GM21576 (cell line): ENCODE measurements around the gene FKBP15.

Experiments used
- ATAC-seq: cut with Tn5 transposase; IDR thresholded peaks from one replicate; pipeline ENCODE4 v1.9.1; 2021; ENCODE audit warnings: mild to moderate bottlenecking, moderate library complexity; ENCODE audit not compliant: unreplicated experiment

Gene FKBP15

DNA sequence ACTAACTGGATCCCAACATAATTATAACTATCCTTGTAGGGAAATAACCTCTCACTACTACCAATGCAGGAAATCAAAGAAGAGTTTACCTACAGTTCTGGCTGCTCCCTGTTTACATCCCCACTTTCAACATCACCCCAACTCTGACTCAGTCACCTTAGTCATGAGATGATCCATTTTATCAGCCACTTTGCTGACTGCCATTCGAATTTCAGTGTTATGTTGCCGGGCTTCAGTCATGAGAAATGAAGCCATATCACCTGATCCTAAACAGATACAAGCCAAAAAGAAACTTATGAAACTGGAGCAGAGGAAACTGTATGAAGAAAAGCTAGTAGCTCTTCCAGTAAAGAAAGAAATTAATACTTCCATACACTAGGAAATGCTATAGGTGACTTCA is 36.5 kb downstream of the FKBP15 start:
- ATAC-seq: no peak

DNA sequence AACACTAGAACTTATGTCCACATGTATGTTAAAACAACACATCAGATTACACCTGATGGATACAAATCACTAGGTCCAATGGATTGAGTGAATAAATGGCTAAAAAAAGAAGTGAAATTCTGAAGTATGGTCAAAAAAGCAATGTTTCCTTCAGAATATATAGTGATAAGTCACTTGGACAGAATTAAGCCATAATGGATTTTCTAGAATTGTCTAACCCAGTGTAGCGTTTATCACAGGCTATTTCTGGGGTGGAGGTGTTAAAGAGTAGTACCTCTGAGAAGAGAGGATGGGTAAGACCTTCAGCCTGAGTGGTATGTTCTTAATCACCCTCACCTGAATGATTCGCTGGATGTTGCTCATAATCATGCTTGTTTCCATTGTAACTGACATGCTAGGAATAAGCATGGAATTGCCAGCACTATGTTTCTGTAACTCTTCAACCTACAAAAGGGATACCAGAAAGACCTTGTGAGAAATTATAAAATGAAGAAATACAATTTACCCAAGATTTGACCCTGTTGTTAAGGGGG is 37.1 kb downstream of the FKBP15 start:
- no peak for ATAC-seq

DNA sequence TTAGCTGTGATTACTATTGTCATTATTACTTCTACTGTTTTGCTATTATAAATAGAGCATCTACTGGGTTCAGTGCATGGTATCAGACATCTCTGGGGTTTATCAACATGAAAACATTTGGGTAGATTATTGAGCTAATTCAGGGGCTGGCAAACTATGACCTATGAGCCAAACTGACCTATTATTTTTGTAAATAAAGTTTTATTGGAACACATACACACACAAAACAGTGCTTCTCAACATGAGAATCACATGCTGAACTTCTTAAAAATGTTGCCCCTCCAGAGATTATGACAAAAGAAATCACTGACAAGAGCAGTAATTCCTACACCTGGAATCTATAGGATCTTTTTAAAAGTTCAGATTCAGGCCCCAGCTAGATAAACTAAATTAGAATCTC is 39.9 kb downstream of the FKBP15 start:
- no peak for ATAC-seq

DNA sequence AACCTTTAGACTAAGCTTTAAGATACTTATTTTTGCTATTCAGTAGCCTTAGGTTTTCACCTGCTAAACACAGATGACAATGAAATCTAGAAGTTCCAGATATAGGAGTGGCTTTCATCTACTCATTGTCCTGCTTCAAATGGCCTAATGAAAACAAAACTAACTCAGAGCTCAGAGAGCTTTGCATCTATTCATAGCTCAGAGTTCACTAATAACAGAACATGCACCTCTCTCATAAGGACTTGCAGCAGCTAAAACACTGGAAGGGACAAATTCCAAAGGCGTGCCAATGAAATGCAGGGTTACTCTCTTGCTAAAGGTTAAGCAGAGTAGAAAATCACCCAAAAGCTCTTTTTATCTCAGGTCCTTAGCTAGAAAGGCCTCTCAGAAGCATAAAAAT is 41.2 kb downstream of the FKBP15 start:
- ATAC-seq: no peak

DNA sequence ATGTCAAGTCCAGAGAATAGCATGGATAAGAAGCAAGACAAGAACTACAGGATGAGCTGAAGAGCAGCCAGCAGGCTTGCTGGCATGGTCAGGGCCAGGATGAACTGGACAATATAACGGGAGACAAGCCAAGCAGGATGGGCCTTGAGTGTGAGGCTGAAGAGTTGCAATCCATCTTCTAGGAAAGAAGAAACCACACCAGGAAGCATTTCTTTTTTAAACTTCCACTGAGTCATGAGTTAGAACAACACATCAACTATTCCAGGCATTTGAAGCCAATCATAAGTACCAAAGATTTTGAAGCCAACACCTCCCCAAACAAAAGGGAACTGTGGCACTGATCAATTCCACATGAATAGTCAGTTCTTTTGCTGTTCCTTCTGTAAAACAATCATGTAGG is 43.0 kb downstream of the FKBP15 start:
- no peak for ATAC-seq

DNA sequence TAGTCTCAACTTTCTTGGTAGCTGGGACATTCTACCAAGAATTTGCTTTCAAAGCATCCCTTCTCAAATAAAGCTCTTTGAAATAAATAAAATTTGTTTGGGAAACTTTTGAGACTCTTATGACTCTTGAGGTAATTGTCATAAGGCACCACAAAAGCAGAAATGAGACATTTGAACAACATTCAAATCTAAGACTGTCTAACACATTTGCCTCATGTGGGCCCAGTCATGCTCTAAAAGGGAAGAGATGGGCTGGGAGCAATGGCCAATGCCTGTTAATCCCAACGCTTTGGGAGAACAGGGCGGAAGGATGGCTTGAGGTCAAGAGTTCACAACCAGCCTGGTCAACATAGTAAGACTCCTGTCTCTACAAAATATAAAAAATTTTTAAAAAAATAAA is 43.8 kb downstream of the FKBP15 start:
- no peak for ATAC-seq

DNA sequence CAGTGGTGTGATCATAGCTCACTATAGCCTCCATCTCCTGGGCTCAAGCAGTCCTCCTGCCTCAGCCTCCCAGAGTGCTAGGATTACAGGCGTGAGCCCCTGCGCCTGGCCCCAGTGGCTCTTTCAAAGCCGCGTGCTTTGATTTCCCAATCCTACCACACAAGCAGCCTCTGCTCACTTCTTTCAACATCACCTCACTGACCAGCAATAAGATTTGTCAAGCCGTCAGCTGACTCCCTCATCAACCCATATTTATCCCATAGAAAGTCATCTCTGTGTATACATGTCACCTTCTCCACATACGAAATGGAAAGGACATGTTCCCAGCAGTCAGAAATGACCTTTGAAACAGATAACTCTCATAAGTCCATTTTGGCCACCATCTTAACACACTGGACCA is 44.3 kb downstream of the FKBP15 start:
- ATAC-seq: no peak

DNA sequence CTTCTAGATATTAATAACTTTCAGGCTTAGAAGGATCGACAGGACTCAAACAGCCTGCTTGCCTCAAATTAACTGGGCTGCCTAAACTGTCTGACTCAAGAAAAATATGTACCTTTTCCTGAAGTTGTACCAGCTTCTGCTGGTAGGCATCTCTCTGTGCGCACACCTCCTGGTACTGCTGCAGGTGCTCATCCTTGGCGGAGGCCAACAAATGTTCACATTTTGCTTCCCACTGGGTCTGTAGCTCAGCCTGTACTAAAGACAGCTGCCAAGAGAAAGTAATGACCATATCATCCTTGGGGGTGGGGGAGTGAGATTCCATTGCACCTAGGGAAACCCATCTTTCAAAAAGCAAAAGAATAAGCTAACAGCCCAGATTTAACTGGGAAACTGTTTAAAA is 47.7 kb downstream of the FKBP15 start:
- ATAC-seq: no peak

DNA sequence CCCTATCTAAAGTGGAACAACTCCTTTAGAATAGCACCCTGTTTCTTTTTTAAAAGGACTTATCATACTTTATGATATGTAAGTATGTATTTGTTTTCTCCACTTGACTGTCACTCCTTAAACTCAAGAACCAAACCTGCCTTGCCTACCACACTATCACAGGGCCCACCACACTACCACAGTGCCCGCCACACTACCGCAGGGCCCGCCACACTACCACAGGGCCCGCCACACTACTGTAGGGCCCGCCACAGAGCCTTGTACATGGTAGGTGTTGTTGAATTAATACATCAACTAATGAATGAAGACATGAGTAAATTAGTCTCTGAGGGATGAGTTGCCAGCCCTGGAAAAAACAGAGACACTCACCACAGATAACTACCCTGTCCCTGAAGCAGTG is 52.3 kb downstream of the FKBP15 start:
- no peak for ATAC-seq

DNA sequence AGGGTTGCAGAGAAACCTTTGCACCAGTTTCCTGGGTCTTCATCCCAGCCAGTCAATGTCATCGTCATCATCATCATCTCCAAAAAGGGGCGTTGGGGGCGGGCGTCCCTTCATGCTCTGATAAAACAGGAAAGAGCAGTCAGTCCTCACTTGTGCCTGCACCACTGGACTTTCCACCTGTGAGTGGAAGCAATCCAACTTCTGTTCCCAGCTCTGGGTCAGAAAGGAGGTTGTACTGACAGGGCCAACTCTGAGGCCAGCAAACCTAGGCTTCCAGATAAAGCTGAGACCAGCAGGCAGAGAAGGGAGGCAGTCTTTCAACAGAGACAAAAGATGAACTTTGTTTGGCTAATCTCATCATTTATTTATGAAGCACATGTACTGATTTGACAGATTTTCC is 55.0 kb downstream of the FKBP15 start:
- ATAC-seq: no peak

DNA sequence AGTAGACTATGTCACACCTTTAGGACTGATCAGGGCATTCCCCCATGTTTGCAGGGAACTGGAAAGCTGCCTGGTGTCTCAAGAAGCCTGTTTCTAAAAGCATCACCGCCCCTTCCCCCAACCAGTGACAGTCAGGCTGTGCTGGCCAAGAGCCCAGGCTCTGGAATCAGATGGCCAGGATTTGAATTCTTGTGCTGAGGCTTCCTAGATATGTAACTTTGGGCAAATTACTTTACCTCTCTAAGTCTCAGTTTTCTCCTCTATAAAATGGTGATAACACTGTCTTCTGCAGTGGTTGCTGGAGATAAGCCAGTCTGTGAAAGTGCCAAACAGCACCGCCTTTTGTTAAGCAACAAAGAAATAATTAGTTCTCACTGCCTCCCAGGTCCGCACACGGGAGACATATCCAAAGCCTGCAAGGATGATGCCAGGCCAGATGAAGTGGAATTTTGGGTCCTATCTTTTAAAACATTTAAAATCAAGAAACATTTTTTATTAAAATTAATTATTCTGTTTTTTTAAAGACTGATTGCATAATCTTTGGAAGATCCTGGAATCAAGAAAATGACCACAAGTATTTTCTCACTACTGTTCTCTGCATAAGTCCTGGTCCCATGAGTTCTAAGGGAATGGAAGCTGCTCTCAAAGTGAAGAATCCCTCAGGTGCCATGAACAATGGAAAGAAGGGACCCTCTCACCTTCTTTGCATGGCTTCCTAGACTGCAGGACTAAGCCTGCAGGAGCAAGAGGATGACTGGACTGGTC is 56.4 kb downstream of the FKBP15 start:
- ATAC-seq: no peak

DNA sequence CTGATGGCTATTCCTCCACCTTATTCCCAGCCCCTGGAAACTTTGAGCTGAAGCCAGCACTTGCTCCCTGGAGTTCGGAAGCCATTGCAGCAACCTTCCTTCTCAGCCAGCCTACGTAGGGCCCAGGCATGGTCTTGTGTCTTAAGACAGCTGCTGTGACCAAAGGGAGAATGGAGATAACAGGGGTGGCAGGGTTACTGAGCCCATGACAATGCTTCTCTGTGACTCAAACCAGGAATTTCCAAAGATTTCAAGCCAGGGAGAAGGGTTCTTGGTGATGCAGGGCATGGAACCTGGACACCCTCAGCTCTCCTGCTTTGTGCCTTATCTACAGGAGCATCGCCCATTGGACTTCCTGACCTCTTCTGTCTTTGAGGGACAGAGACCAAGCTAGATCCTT is 58.1 kb downstream of the FKBP15 start:
- no peak for ATAC-seq

DNA sequence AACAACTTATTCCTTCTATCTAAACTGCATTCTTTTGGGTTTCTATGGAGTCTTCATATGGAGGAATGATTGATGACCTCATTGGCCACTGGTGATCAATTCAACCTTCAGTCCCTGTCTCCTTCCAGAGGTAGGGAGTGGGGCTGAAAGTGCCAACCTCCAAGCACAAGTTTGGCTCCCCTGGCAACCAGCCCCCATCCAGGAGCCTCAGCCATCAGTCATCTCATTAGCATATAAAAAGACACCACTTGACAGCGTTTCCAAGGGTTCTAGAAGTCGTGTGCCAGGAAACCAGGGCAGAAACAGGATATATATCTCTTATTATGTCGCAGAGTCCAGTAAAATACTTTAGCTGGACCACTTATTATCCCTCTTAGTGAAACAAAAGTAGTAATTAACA is 60.5 kb downstream of the FKBP15 start:
- ATAC-seq: no peak

DNA sequence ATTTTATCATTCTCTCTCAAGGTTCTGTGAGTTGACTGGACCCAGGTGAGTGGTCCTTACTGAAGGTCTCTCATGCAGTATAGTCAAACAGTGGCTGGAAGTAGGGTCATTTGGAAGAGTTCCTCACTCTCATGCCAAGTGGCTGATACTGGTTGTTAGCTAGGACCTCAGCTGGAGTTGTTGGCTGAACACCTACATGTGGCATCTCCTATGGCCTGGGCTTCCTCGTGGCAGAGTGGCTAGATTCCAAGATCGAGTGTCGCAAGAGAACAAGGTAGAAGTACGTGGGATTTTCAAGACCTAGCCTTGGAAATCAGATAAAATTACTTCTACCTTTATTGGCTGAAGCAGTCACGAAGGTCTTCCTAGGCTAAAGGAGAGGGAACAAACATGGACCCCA is 62.6 kb downstream of the FKBP15 start:
- no peak for ATAC-seq

DNA sequence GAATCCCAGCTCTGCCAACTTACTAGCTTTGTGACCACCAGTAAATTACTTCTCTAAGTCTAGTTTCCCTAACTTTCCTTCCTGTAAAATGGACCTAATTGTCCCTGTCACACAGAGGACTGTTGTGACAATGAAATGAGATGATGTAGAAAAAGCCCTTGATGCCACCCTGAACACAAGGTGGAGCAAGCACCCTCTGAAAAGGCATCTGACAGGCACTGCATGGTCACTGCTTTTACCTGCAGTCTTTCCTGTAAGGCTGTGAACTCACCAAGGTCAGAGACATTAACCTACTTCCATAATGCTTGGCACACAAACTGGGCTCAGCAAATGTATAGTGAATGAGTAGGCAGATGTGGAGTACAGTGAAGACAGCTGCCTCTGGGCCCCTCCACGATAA is 64.2 kb downstream of the FKBP15 start:
- ATAC-seq: no peak

DNA sequence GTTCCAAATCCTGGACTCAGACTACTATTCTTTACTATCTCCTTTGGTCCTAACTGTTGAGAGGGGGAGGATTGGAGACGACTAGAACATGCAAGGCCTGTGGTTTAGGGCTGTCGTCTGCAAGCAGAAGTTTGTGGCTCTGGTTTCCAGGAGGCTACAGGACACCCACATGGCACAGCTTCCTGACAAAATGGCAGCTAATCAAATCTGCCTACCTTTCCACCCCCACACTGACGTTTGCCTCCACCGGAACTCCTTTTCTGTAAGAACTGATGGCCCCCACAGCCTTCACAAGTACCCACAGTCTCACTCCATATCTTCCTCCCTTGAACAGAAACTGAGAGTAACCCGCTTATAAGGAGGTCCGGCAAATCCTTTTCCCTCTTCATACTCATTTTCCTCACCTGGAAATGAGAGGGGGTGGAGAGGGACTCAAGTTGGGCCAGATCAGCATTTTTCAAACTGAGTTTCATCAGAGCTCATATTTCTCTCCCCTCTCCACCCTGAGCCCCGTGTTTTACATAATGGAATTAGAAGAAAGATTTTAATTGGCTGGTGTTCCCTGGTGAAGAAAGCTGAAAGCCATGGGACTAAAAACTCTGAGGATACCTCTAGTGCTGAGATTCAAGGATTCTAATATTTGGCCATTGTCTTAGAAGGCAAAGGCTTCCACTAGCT is 65.0 kb downstream of the FKBP15 start:
- no peak for ATAC-seq

DNA sequence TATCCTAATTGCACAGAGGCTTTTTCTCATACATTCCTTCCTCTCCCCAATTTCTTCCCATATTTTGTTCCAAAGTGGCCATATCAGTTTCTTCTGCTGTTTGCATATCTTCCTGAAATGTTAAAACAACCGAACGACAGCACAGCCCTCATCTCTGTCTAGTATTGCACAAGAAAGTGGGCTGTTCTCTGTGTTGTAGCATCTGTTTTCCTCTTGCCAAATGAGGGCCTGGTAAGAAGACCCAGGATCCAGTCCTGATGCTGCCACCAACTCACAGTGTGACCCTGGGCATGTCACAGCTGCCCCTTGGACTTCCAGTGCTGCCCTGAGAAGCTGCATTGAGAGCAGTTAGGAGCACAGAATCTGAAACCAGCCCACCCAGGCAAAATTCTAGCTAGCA is 66.1 kb downstream of the FKBP15 start:
- no peak for ATAC-seq

DNA sequence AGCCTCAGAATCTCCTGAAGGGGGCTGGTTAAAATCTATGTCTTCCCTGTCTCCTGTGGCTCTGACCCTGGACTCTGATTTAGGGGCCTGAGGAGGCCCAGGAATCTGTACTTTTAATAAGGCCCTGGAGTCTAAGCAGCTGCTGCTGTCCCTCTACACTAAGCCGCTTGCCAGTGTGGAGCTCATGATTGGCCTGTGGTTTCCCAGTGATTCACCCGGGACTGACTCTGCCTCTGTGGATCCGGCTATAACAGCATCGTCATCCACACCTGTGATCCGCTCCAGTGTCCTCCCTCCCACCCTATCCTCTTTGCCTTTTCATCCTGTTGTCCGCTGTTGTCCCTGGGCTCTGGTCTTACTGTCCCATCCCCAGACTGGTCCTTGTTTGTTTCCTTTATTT is 66.6 kb downstream of the FKBP15 start:
- no peak for ATAC-seq

DNA sequence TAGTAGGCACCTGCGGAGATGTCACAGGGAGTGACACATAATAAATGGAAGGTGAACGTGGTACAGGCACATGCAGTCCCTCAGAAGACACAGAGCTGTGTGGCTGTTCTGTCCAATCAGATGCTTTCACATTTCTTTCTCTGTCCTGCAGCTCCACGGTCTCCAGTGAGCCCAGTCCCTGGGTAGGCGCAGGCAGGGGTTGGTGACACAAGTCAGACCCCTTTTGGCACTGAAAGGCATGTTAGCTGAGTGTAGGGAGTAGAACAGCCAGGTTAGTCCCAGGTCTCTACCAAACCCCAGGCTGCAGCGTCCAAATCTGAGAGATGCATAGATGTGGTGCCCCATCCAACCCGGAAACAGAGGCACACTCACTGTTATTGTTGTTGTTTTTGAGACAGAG is 67.5 kb downstream of the FKBP15 start:
- ATAC-seq: no peak

DNA sequence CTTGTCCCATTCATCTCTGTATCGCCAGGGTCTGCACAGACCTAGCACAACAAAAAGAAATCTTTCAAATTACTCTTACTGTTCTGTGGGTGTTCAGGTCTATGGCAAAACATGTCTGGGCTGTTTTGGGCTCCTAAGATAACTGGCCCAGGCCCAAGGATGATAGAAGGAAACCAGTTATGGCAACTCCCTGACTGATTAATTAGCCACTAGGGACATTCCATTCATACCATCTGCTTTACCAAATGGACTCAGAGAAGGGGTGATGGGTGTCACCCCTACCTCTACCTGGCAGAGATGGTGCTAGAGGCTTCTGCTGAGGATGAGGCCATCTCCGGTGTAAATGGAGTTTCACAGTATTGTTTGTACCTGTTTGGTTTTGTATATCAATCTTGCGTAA is 68.4 kb downstream of the FKBP15 start:
- no peak for ATAC-seq

DNA sequence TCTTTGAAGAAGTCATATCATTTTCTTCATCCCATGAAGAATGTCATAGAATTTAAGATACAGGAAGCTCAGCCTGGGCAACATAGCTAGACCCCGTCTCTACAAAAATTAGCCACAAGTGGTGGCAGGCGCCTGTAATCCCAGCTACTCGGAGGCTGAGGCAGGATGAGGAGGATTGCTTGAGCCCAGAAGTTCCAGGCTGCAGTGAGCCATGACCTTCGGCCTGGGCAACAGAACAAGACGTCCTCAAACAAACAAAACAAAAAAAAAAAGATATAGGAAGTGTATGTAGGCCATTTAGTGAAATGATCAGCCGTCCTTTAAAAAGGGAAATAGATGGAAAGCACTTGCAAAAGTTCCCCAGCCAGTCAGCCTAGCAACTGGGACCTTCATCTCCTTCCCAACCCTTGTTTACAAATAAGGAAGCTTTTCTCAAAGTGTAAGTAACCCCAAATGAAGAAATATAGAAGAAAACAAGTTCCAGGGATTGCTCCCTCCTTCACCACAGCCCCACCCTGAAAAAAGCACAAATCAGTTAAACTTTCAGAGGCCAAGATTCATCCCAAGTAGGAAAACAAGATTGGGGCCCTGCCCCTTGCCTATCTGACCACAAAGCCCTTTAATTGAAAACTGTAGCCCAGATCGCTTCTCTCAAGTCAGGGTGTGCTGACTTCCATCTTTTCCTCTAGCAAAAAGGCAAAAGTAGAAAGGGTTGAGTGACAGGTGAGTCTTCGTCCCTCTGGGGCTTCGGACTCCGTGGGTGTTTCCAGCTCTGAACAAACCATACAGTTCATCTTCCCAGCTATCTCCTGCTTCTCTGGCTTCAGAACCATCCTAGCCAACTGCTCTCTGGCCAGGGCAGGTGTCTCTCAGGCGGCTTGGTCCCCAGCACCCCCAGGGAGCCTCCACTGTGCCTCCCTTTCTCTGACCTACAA is 69.1 kb downstream of the FKBP15 start:
- no peak for ATAC-seq
